ENCODE measurements around the gene LGI4.

DNA sequence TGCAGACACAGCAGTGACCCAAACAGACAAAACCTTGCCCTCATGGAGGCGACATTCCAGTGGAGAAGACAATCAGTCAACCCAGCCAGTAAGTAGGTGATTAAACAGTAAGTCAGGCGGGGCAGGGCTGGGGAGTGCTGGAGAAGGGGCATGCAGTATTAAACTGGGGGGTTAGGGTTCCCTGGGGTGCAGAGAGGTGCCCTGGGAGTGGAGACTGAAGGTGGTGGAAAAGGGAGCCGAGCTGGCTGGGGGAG, 50.4 kb downstream of the LGI4 start:
- TF ChIP-seq, protein P1, sequence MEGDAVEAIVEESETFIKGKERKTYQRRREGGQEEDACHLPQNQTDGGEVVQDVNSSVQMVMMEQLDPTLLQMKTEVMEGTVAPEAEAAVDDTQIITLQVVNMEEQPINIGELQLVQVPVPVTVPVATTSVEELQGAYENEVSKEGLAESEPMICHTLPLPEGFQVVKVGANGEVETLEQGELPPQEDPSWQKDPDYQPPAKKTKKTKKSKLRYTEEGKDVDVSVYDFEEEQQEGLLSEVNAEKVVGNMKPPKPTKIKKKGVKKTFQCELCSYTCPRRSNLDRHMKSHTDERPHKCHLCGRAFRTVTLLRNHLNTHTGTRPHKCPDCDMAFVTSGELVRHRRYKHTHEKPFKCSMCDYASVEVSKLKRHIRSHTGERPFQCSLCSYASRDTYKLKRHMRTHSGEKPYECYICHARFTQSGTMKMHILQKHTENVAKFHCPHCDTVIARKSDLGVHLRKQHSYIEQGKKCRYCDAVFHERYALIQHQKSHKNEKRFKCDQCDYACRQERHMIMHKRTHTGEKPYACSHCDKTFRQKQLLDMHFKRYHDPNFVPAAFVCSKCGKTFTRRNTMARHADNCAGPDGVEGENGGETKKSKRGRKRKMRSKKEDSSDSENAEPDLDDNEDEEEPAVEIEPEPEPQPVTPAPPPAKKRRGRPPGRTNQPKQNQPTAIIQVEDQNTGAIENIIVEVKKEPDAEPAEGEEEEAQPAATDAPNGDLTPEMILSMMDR (IDR thresholded peaks at IDR 0.05): no peak
- TF ChIP-seq POLR2AphosphoS5 (IDR thresholded peaks at IDR 0.05): no peak
- TF ChIP-seq POLR2A (IDR thresholded peaks at IDR 0.05): no peak
